VCaP (cell line): ENCODE measurements around the gene KLF9.
"Not testable (repeated sequence)": the region's sequence is repeated elsewhere in the genome, so short reads cannot be mapped to it uniquely, and the experiment has no call there.

Source experiments
- H3K27ac ChIP-seq: fragments of 450-650 bp; 2 replicates; pipeline ENCODE4 v1.5.1; 2017
- CTCF ChIP-seq: fragments of 450-650 bp; conservative IDR thresholded peaks from 2 replicates; pipeline ENCODE4 v1.5.1; 2017; ENCODE audit warnings: mild to moderate bottlenecking, moderate library complexity

KLF9 gene

GRCh38 chr9:70403166-70403565 lies 11.3 kb downstream of the KLF9 start:
- no peak overlapping the region for H3K27ac ChIP-seq
- TF ChIP-seq CTCF = no peak

- no peak for TF ChIP-seq CTCF
- H3K27ac ChIP-seq = no peak overlapping the region
Observed at GRCh38 chr9:70402213-70402612, 12.2 kb downstream of the KLF9 start.

- not testable (repeated sequence) for H3K27ac ChIP-seq
Observed at GRCh38 chr9:70401241-70401640, 13.2 kb downstream of the KLF9 start.

- no peak for TF ChIP-seq CTCF
- H3K27ac ChIP-seq = no peak overlapping the region
Observed at GRCh38 chr9:70400107-70400892, 14.2 kb downstream of the KLF9 start.

GRCh38 chr9:70399141-70399540 lies 15.3 kb downstream of the KLF9 start:
- no peak overlapping the region; the same call in 1 of the 2 replicates for H3K27ac ChIP-seq

GRCh38 chr9:70398145-70398556 lies 16.3 kb downstream of the KLF9 start:
- H3K27ac ChIP-seq = peak overlapping the region; percentile 43
- no peak for TF ChIP-seq CTCF

More at GRCh38 chr9:70399141-70399540, 15.3 kb downstream of the KLF9 start:
- TF ChIP-seq CTCF = no peak

GRCh38 chr9:70395652-70396051 lies 18.8 kb downstream of the KLF9 start:
- no peak overlapping the region for H3K27ac ChIP-seq
- no peak for TF ChIP-seq CTCF

- TF ChIP-seq CTCF = no peak
- H3K27ac ChIP-seq = no peak overlapping the region
Observed at GRCh38 chr9:70392850-70393249, 21.6 kb downstream of the KLF9 start.
